PFSK-1 (cell line): ENCODE results near the gene TOP3A.

Experiments
- FOXP2 ChIP-seq: optimal IDR thresholded peaks from 2 replicates; pipeline ENCODE3; 2011; ENCODE audit warnings: borderline replicate concordance, control low read depth, inconsistent platforms; ENCODE audit not compliant: insufficient read depth; ENCODE audit errors: extremely low read length, extremely low read depth
- POLR2AphosphoS5 ChIP-seq: IDR thresholded peaks from 2 replicates; pipeline ENCODE4 v1.6.1; 2012; ENCODE audit warnings: low read depth, mild to moderate bottlenecking, control low read depth, low read length, moderate library complexity
- SIN3A ChIP-seq: IDR thresholded peaks from 2 replicates; pipeline ENCODE4 v1.6.1; 2012; ENCODE audit warnings: mild to moderate bottlenecking, low read length, moderate library complexity, borderline replicate concordance; ENCODE audit not compliant: insufficient read depth
- TAF1 ChIP-seq: IDR thresholded peaks from 2 replicates; pipeline ENCODE4 v1.6.1; 2012; ENCODE audit warnings: low read length, control low read depth, borderline replicate concordance; ENCODE audit not compliant: insufficient read depth
- TF ChIP-seq, protein P1 (sequence below), 2 experiments: IDR thresholded peaks; 2 replicates each; pipeline versions ENCODE4 v1.6.1 to v1.8.0; 2011 to 2012; ENCODE audit warnings: low read depth in 2 of 2, low read length in 2 of 2, control low read depth in 1 of 2, inconsistent platforms in 1 of 2, mild to moderate bottlenecking in 1 of 2, moderate library complexity in 1 of 2; ENCODE audit not compliant: insufficient read depth in 1 of 2

Gene TOP3A

DNA sequence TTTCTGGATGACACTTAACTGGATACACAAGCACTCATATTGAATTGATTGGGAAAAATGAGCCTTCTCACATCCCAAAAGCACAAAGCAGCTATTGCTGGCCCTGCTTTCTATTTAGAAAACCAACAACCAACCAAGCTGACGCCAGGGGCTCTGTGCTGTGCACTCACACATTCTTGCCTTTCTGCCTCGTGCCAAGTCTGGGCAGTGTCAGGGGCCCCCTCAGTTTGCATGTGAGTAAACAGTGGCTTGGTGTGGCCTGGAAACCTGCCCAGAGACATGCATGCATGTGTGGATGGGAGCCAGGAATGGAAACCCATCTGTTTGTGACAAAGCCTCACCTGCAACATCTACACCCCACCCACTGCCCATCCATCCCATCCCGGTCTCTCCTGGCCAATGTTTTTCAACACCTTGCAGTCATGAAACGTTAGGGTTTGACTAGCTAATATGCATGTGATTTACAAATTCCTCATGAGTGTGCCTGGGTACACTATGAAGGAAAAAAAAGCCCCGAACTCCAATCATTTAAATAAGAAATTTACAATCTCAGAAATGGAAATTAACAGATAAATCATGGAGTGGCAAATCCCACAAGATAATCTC is 33.9 kb downstream of the TOP3A start:
- TF ChIP-seq, protein P1, sequence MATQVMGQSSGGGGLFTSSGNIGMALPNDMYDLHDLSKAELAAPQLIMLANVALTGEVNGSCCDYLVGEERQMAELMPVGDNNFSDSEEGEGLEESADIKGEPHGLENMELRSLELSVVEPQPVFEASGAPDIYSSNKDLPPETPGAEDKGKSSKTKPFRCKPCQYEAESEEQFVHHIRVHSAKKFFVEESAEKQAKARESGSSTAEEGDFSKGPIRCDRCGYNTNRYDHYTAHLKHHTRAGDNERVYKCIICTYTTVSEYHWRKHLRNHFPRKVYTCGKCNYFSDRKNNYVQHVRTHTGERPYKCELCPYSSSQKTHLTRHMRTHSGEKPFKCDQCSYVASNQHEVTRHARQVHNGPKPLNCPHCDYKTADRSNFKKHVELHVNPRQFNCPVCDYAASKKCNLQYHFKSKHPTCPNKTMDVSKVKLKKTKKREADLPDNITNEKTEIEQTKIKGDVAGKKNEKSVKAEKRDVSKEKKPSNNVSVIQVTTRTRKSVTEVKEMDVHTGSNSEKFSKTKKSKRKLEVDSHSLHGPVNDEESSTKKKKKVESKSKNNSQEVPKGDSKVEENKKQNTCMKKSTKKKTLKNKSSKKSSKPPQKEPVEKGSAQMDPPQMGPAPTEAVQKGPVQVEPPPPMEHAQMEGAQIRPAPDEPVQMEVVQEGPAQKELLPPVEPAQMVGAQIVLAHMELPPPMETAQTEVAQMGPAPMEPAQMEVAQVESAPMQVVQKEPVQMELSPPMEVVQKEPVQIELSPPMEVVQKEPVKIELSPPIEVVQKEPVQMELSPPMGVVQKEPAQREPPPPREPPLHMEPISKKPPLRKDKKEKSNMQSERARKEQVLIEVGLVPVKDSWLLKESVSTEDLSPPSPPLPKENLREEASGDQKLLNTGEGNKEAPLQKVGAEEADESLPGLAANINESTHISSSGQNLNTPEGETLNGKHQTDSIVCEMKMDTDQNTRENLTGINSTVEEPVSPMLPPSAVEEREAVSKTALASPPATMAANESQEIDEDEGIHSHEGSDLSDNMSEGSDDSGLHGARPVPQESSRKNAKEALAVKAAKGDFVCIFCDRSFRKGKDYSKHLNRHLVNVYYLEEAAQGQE (IDR thresholded peaks at IDR 0.05; ENCODE audit: insufficient read depth in 1 of 2, low read depth in 2 of 2, low read length in 2 of 2): no peak
- no peak for TF ChIP-seq FOXP2

DNA sequence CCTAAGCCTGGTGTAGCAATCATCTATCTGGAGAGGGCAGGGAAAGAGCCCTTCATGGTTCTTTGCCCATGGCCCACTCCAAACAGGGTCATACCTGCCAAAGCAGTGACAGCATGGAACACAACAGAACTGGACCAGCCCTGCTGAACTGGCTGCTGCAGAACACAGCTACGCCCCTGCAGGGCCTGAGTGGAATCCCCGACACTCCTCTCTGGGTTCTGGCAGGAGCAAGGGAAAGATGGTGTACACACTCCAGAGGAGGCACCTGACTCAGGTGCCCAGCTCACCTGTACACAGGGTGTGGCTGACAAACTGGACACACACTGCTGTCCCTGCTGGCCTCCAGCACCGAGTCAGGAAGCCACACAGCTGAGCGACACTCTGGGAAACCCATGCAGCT is 34.5 kb downstream of the TOP3A start:
- TF ChIP-seq, protein P1 (IDR thresholded peaks at IDR 0.05; ENCODE audit: insufficient read depth in 1 of 2, low read depth in 2 of 2, low read length in 2 of 2): no peak
- TF ChIP-seq POLR2AphosphoS5 (no peak), FOXP2 (no peak), TAF1 (no peak), SIN3A (no peak)

DNA sequence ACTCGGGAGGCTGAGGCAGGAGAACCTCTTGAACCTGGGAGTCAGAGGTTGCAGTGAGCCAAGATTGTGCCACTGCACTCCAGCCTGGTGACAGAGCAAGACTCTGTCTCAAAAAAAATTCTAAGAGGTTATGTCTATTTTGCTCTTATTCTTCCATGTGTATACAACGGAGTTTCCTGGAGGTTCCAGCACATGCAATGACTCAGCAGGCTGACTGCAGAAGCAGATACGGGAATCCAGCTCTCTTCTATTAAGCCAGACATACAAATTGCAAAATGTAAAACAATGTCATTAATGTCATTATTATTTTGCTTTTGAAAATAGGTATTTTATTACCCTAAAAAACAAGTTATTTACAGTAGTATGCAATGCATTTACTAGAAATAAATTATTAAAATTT is 35.9 kb downstream of the TOP3A start:
- TF ChIP-seq SIN3A (no peak), POLR2AphosphoS5 (no peak), FOXP2 (no peak), TAF1 (no peak)
- TF ChIP-seq, protein P1 (IDR thresholded peaks at IDR 0.05; ENCODE audit: insufficient read depth in 1 of 2, low read depth in 2 of 2, low read length in 2 of 2): no peak

DNA sequence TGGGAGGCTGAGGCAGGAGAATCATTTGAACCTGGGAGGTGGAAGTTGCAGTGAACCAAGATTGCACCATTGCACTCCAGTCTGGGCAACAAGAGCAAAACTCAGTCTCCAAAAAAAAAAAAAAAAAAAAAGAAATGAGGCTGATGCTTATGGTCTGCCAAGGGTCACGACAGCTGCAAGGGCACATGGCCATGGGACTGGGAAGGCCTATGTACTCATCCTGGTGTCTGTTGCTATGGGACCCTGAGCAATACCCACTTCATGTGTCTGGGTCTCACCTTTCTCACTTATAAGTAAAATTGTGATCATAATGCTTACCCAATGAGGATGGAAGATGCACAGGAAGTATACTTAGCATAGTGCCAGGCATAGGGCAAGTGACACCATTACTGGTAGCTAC is 37.7 kb downstream of the TOP3A start:
- no peak for TF ChIP-seq POLR2AphosphoS5
- no peak for TF ChIP-seq SIN3A
- TF ChIP-seq, protein P1 (IDR thresholded peaks at IDR 0.05; ENCODE audit: insufficient read depth in 1 of 2, low read depth in 2 of 2, low read length in 2 of 2): no peak
- TF ChIP-seq FOXP2: no peak
- TF ChIP-seq TAF1: no peak
